K562 (cell line): ENCODE data around the gene PYGL. TPM values are rescaled to one million over a fixed set of nuclear protein-coding genes. Genes with fewer than 3 reads are reported as not detected.
A peak's percentile ranks its signal among the peaks of the same experiment; 100 is the strongest.

ENCODE experiments used
- CBFB ChIP-seq: sonication (generic); formaldehyde crosslinking; IDR thresholded peaks from 2 replicates; pipeline ENCODE4 v1.4.0; 2020; ENCODE audit warnings: mild to moderate bottlenecking, missing genetic modification reagents
- CEBPZ ChIP-seq: fragments of 150-350 bp; IDR thresholded peaks from 2 replicates; pipeline ENCODE4 v1.6.1; 2014; ENCODE audit warnings: low read depth, mild to moderate bottlenecking, low read length, borderline replicate concordance
- ELF2 ChIP-seq: fragments of 250-450 bp; sonication (Bioruptor Pico); IDR thresholded peaks from 2 replicates; pipeline ENCODE4 v1.5.0; 2021; ENCODE audit warnings: mild to moderate bottlenecking
- HMGXB4 ChIP-seq: sonication (generic); formaldehyde crosslinking; IDR thresholded peaks from 2 replicates; pipeline ENCODE4 v1.8.1; 2023; ENCODE audit warnings: mild to moderate bottlenecking, missing genetic modification reagents
- MEIS2 ChIP-seq: fragments of 450-650 bp; IDR thresholded peaks from 2 replicates; pipeline ENCODE4 v1.6.1; 2014; ENCODE audit warnings: mild to moderate bottlenecking; ENCODE audit not compliant: partially characterized antibody
- NFXL1 ChIP-seq: fragments of 450-650 bp; formaldehyde crosslinking; IDR thresholded peaks from 2 replicates; pipeline ENCODE4 v1.4.0; 2021; ENCODE audit warnings: mild to moderate bottlenecking
- NFYB ChIP-seq: IDR thresholded peaks from 2 replicates; pipeline ENCODE4 v1.6.1; 2011; ENCODE audit warnings: mild to moderate bottlenecking, moderate library complexity; ENCODE audit not compliant: insufficient read length; ENCODE audit errors: extremely low read depth
- NUFIP1 ChIP-seq: fragments of 450-650 bp; IDR thresholded peaks from 2 replicates; pipeline ENCODE4 v1.6.1; 2018; ENCODE audit not compliant: partially characterized antibody
- POLR2G ChIP-seq: fragments of 200-400 bp; formaldehyde crosslinking; IDR thresholded peaks from 2 replicates; pipeline ENCODE4 v1.6.1; 2017; ENCODE audit warnings: low read depth, mild to moderate bottlenecking, antibody characterized with exemption, low read length, moderate library complexity
- SOX6 ChIP-seq: fragments of 450-650 bp; IDR thresholded peaks from 2 replicates; pipeline ENCODE4 v1.6.1; 2014; ENCODE audit warnings: mild to moderate bottlenecking
- STAG1 ChIP-seq: sonication (generic); formaldehyde crosslinking; IDR thresholded peaks from 2 replicates; pipeline ENCODE4 v1.5.0; 2020; ENCODE audit warnings: missing genetic modification reagents, borderline replicate concordance
- SUPT5H ChIP-seq: fragments of 450-650 bp; IDR thresholded peaks from 2 replicates; pipeline ENCODE4 v1.6.1; 2016
- TCF7 ChIP-seq: sonication (generic); IDR thresholded peaks from 2 replicates; pipeline ENCODE4 v1.6.1; 2016; ENCODE audit warnings: antibody characterized with exemption, borderline replicate concordance
- THRB ChIP-seq: fragments of 450-650 bp; formaldehyde crosslinking; conservative IDR thresholded peaks from 2 replicates; pipeline ENCODE4 v1.4.0; 2022; ENCODE audit warnings: mild to moderate bottlenecking, missing genetic modification characterization
- WHSC1 ChIP-seq: IDR thresholded peaks from one replicate; pipeline ENCODE4 v1.6.1; 2012; ENCODE audit warnings: low read length, control low read depth, inconsistent platforms
- ZNF121 ChIP-seq: sonication (generic); formaldehyde crosslinking; conservative IDR thresholded peaks from 2 replicates; pipeline ENCODE4 v1.8.0; 2022; ENCODE audit warnings: missing genetic modification reagents
- ZNF3 ChIP-seq: fragments of 250-450 bp; sonication (Bioruptor Pico); IDR thresholded peaks from 2 replicates; pipeline ENCODE4 v1.5.0; 2021; ENCODE audit warnings: mild to moderate bottlenecking, moderate library complexity
- ZNF586 ChIP-seq: fragments of 450-650 bp; formaldehyde crosslinking; conservative IDR thresholded peaks from 2 replicates; pipeline ENCODE4 v1.4.0; 2020; ENCODE audit warnings: mild to moderate bottlenecking, moderate library complexity
- polyA plus RNA-seq, 8 experiments: library from polyadenylated mRNA; depleted of rRNA in 4 of 8; stranded (reverse) in 5 of 8; unstranded in 3 of 8; fragments of >200 nt; fragmentation: Nextera tagmentation in 2 of 8; fragmentation: Illumina TruSeq in 1 of 8; extraction: Ambion mirVana in 2 of 8; extraction: Trizol in 1 of 8; gene quantifications; 2 replicates each; pipeline versions ENCODE4 v1.2.1 to v1.2.3, GENCODE V29; 2011 to 2014; ENCODE audit warnings: inconsistent platforms in 1 of 8, missing spikeins in 1 of 8
- total RNA-seq, 7 experiments: library from RNA; depleted of rRNA in 6 of 7; stranded (reverse); fragments of >200 nt in 6 of 7; fragmentation: Illumina TruSeq in 2 of 7; extraction: Trizol in 2 of 7; gene quantifications; 2 replicates each; pipeline versions ENCODE4 v1.2.1 to v1.2.3, GENCODE V29; 2011 to 2021; ENCODE audit warnings: low replicate concordance in 1 of 7
- TF ChIP-seq, protein P1 (sequence below): fragments of 250-450 bp; sonication (Bioruptor Pico); IDR thresholded peaks from 2 replicates; pipeline ENCODE4 v1.8.0; 2022; ENCODE audit warnings: moderate library complexity, mild to moderate bottlenecking, inconsistent platforms
- TF ChIP-seq, protein P2 (sequence below): sonication (generic); formaldehyde crosslinking; IDR thresholded peaks from 2 replicates; pipeline ENCODE4 v1.9.0; 2022; ENCODE audit warnings: mild to moderate bottlenecking, missing genetic modification reagents

Gene PYGL
- total and polyA plus RNA-seq, 9 of the 15 experiments (the other 6 are each of a cell fraction or from before 2014, with no cell fraction given): 3.5 to 17.9 (median 13.1) TPM

DNA sequence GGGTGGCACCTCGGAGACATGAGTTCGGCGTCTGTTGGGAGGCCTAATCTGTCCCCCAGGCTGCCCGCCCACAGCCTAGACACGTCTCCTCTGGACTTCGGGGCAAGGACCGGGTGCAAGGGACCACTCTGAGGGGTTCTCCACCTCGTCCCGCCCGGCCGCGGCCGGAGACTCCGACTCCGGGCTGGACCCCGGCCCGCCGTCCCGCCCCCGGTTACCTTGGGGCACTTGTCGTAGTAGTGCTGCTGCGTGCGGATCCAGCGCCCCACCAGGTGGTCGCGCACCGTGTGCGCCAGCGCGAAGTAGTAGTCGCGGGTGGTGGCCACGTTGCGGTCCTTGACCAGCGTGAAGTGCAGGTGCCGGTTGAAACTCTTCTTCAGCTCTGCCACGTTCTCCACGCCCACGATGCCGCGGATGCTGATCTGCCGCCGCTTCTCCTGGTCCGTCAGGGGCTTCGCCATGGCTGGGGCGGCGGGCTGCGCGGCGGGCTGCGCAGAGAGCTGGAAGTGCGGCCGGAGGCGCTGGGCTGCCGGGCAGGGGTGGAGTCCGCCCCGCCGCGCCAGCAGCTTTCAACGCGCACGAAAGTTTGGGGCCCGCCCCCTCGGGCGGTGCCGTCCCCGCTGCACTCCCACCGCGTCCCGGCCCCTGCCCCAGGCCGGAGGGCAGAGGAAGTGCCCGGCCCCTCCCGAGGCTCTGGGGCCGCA, at the start of gene PYGL (continued):
- no peak for TF ChIP-seq NFYB
- TF ChIP-seq ZNF3: no peak
- TF ChIP-seq ZNF586 (CRISPR knock-in tag): no peak
- TF ChIP-seq MEIS2: peak; percentile 72
- TF ChIP-seq WHSC1: no peak
- TF ChIP-seq ELF2 (CRISPR knock-in tag): no peak
- TF ChIP-seq ZNF121 (CRISPR knock-in tag): no peak
- peak; percentile 93 for TF ChIP-seq POLR2G
- TF ChIP-seq NUFIP1: no peak
- TF ChIP-seq NFXL1 (CRISPR knock-in tag): no peak
- TF ChIP-seq, protein P1, sequence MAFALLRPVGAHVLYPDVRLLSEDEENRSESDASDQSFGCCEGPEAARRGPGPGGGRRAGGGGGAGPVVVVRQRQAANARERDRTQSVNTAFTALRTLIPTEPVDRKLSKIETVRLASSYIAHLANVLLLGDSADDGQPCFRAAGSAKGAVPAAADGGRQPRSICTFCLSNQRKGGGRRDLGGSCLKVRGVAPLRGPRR (CRISPR knock-in tag): no peak
- TF ChIP-seq SUPT5H: peak; percentile 64
- TF ChIP-seq TCF7: no peak
- TF ChIP-seq CBFB (CRISPR knock-in tag): 0 out of 2 replicates have a peak, but pooled peaks have one; percentile 25
- no peak for TF ChIP-seq CEBPZ
- TF ChIP-seq STAG1: no peak
- TF ChIP-seq THRB (CRISPR knock-in tag): no peak
- no peak for TF ChIP-seq HMGXB4
- 0 out of 2 replicates have a peak, but pooled peaks have one; percentile 27 for TF ChIP-seq SOX6
- TF ChIP-seq, protein P2, sequence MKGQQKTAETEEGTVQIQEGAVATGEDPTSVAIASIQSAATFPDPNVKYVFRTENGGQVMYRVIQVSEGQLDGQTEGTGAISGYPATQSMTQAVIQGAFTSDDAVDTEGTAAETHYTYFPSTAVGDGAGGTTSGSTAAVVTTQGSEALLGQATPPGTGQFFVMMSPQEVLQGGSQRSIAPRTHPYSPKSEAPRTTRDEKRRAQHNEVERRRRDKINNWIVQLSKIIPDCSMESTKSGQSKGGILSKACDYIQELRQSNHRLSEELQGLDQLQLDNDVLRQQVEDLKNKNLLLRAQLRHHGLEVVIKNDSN (CRISPR knock-in tag): no peak
